NOMO-1 treated with dmso at 0.1 percent for 144 hours (cell line): ENCODE results near the gene BLTP2.
"Not testable (repeated sequence)": the region's sequence is repeated elsewhere in the genome, so short reads cannot be mapped to it uniquely, and the experiment has no call there.

Experiments
- DNase-seq: peaks from one replicate; lab custom pipeline; 2025; ENCODE audit not compliant: unreplicated experiment; lab: John Stamatoyannopoulos, UW

The BLTP2 gene

GRCh38 chr17:28648698-28649097 lies 3.7 kb upstream of the BLTP2 start:
- DNase-seq: no peak

GRCh38 chr17:28646039-28646754 lies 1.2 kb upstream of the BLTP2 start:
- no peak for DNase-seq

GRCh38 chr17:28645576-28645939 lies 600 bp upstream of the BLTP2 start:
- no peak for DNase-seq

GRCh38 chr17:28643983-28644786 lies 773 bp downstream of the BLTP2 start:
- peak; percentile 40 for DNase-seq

DNA sequence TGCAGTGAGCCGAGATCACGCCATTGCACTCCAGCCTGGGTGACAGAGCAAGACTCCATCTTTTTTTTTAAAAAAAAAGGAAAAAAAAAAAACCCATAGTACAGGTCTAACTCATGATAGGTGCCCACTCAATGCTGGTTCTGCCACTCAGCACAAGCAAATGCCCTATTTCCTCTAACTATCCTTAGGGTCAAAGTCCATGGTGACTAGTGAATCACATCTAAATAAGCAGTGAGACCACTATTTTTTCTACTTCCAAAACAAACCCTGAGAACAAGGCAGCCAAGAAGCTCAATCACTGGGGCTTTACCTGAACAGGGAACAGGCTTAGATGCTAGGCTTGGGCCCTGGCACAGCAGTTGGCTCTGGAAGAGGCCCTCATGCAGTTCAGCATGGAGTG lies 3.4 kb downstream of the BLTP2 start:
- no peak for DNase-seq

DNA sequence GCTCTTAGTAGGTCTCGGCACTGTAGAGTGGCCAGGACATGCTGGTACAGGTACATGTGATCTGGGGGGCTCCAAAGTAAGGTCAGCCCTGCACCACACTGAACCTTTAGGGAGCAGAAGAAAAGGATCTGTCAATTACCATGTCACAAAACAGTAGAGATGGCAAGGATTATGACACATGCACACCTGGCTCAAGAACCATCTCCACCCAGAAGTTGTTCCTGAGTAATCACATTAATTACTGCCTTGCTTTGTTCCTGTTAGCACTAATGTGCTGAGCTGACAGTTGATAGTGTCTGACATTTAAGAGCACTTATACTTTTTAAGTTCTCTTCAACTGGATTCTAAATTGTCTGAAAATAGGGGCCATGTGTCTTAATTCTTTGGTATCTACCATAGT lies 9.5 kb downstream of the BLTP2 start:
- DNase-seq: no peak

- no peak for DNase-seq
These were observed 10.6 kb downstream of the BLTP2 start for GRCh38 chr17:28634206-28634865.

DNA sequence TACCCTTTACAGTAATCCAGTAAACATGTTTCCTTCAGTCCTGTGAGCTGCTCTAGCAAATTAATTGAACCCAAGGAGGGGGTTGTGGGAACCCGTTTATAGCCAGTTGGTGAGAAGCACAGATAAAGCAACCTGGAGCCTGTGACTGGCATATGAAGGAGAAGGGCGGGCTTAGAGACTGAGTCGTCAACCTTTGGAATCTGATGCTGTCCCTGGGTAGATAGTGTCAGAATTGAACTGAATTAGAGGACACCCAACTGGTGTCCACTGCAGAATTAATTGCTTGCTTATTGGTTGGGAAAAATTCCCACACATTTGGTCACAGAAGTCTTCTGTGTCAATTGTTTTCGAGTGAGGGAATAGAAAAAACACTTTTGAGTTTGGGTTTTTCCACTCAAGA lies 18.1 kb downstream of the BLTP2 start:
- DNase-seq: no peak

DNA sequence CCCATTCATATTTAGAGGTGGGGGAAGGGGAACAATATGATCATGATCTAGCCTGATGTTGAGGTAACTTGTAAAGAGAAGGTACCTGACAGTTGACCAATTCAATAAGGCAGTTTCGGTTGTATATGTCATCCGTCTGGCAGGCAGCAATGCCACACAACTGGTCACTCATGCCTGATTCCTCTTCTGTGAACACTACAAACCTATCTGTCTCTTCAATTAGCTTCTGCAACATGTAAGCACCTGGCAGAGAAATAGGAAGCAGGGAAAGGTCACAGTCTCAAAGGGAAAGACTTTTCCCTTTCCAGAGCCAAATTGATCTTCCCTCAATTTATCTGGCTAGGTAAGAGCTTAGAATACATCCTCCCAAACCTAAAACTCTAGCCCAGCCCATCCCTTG lies 20.8 kb downstream of the BLTP2 start:
- no peak for DNase-seq

DNA sequence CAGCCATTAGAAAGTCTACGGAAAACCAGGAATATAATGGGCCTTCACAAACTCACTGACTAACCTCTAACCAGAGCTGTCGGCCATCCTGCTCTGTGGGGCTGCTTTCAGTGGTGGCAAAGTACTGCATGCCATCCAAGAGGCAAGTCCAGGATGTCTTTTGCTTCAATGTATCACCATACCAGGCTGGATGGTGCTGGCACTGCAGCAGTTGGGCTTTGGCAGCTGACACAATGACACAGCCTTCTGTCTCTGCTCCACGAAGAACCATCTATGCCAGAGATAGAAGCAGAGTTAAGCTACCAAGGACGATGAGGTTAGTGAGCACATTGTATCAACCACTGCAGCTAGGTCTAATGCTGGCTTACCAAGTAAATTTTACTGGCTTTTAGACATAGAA lies 21.3 kb downstream of the BLTP2 start:
- DNase-seq: no peak

DNA sequence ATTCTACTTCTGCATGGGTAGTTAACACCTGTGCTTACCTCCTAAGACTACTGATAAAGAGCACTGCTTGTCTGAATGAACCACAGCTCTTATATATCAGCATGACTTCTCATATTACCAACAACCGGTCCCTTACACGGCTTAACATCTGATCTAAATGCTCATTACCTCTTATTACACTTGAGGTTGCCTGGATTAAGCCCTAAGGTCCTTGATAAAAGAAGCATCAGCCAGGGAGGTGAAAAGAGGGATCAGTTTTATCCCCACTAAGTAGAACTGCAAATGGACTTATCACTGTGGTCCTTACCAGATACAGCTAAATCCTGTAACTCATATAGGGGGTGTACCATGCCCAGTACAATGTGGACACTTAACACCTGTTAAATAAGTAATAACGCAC lies 22.8 kb downstream of the BLTP2 start:
- no peak for DNase-seq

DNA sequence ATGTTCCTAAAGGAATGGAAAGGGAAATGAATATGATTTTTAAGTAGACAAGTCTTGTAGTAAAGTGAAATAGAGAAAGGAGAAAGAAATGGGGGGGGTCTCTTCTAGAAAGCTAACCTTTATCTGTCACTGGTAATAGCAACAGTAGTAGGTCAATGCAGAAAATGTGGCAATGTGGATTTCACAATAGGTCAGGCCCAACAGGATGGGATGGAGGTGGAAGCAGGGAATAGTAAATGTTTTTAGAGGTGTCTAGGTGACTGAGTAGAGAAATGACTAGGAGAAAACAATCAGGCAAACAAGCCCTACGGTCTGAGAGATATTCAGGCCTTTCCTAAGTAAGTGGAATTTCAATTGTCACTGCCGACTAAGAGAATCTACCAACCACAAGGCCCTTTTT lies 24.9 kb downstream of the BLTP2 start:
- DNase-seq: no peak

DNA sequence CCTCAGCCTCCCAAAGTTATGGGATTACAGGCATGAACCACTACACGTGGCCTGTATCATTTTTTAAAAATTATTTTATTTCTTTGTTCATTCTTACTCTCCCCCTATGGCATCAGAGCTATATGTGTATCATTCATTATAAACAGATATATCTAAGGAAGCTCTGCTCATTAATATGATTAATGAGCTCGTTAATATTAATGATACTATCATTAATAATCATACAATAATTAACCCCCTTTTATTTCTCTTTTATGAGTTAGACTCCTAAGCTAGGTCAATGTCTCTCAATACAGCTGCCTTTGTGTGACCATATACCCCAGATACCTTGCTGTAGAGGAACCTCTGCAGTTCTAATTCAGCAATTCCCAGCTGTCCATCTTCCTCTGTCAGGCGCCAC lies 26.5 kb downstream of the BLTP2 start:
- DNase-seq: no peak

GRCh38 chr17:28616281-28616680 lies 28.7 kb downstream of the BLTP2 start:
- no peak for DNase-seq

- DNase-seq: no peak
These were observed 29.6 kb downstream of the BLTP2 start for GRCh38 chr17:28615260-28615940.

- DNase-seq: no peak
These were observed 31.0 kb downstream of the BLTP2 start, which contains the start of gene RSKR for GRCh38 chr17:28613931-28614381. Gene RSKR (minus strand): TSS chr17:28614185. CDS start chr17:28614161, 24 bp downstream.

DNA sequence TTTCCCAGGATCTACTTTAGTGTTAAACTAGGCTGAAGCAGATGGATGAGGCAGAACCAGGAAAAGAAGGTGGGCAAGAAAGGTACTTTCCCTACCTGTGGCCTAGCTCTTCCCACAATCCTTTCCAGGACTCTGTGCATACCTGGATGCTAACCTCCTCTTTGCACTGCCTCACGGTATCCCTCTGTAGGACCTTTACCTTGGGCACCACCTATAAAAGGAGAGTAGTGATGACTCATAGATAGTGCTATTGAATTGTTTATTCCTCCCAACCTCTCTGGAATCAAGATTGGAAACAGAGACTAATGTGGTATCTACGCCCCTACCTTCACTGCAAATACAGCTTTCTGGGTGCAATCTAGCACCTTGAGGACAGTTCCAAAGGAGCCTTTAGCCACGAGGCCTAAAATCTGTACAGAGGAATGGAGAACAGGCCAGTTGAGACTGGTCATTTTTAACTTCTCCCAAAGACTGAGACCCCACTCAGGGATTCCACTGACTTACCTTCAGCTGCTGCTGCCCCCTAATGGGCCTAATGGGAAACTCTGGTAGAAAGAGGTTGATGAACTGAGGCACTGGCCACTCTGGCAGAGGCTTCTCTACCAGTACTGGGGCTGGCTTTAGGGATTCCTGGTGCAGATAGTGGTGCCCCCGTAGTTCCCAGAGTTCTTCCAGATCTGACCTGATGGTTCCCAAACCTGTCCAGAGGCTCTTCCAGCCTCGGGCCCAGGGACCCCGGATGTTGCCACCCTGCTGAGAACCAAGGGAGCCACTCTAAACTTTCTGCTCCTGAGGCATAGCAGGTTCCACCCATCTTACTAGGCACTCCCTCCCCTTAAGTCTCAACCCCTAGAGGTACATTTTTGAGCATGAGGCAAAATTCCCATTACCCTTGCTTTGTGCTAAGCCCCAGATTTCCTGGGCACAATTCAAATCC lies 31.8 kb downstream of the BLTP2 start:
- DNase-seq: no peak

DNA sequence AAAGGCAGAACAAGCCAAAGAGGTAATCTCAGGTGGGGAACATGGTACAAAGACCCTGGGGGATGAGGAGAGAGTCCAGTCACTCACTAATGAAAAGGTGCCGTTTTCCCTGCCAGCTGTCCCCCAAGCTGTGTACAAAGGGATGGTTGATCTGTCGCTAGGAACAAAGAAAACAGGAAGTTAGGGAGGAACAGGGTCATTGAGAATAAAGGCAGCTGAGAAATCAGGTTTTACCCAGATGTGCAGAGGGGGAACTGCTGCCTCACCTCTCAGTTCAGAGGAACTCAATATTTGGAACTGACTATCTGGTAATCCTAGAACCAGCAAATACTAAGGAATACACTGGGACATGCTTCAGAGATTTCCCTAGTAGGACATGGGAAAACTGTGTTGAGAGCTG lies 32.4 kb downstream of the BLTP2 start:
- DNase-seq: no peak

DNA sequence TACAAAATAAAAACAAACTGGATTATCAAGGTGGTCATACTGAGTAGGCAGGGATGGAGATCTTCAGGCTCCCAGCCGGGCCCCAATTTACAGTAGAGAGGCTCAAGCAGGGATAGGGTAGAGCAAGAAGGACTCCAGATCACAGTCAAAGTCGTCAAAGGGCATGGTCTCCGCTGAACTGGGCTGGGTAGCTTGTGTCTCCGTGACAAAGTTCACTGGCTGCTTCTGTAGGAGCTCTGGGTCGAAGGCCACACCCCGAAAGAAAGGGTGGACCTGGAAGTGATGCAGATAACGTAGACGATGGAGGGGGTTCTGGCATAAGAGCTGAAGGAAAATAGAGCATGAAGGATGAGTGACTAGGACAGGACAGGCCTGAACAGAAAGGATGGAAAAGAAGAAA lies 34.6 kb downstream of the BLTP2 start:
- no peak for DNase-seq

DNA sequence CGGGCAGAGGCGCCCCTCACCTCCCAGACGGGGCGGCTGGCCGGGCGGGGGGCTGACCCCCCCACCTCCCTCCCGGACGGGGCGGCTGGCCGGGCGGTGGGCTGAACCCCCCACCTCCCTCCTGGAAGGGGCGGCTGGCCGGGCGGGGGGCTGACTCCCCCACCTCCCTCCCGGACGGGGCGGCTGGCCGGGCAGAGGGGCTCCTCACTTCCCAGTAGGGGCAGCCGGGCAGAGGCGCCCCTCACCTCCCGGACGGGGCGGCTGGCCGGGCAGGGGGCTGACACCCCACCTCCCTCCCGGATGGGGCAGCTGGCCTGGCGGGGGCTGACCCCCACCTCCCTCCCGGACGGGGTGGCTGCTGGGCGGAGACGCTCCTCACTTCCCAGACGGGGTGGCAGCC lies 40.9 kb downstream of the BLTP2 start:
- not testable (repeated sequence) for DNase-seq
